NAMALWA (cell line): Measurements from ENCODE around the gene KCNK16.
A peak's percentile ranks its signal among the peaks of the same experiment; 100 is the strongest.

ENCODE experiments used
- DNase-seq: peaks from one replicate; pipeline ENCODE4 v3.0.0-alpha.2; 2015; ENCODE audit warnings: low spot score

The KCNK16 gene

GRCh38 chr6:39341937-39342336 lies 19.4 kb upstream of the KCNK16 start:
- no peak for DNase-seq

- DNase-seq: no peak
Observed at GRCh38 chr6:39341352-39341751, 18.9 kb upstream of the KCNK16 start.

GRCh38 chr6:39339868-39340550 lies 17.5 kb upstream of the KCNK16 start:
- DNase-seq: no peak

GRCh38 chr6:39339096-39339867 lies 16.8 kb upstream of the KCNK16 start:
- no peak for DNase-seq

- DNase-seq: no peak
Observed at GRCh38 chr6:39338397-39338796, 15.9 kb upstream of the KCNK16 start.

- no peak for DNase-seq
Observed at GRCh38 chr6:39335780-39336545, 13.5 kb upstream of the KCNK16 start.

- DNase-seq: no peak
Observed at GRCh38 chr6:39333644-39334438, 11.3 kb upstream of the KCNK16 start.

GRCh38 chr6:39330476-39330875 lies 8.0 kb upstream of the KCNK16 start:
- DNase-seq: no peak

- peak; percentile 22 for DNase-seq
Observed at GRCh38 chr6:39330057-39330456, 7.6 kb upstream of the KCNK16 start.

- DNase-seq: no peak
Observed at GRCh38 chr6:39328066-39328465, 5.6 kb upstream of the KCNK16 start.

- no peak for DNase-seq
Observed at GRCh38 chr6:39327507-39327906, 5.0 kb upstream of the KCNK16 start.

GRCh38 chr6:39321761-39322160 lies 741 bp downstream of the KCNK16 start:
- no peak for DNase-seq

- DNase-seq: no peak
Observed at GRCh38 chr6:39320363-39320984, 2.0 kb downstream of the KCNK16 start.

- no peak for DNase-seq
Observed at GRCh38 chr6:39319621-39320362, 2.7 kb downstream of the KCNK16 start.

GRCh38 chr6:39317256-39317655 lies 5.2 kb downstream of the KCNK16 start:
- no peak for DNase-seq

GRCh38 chr6:39314273-39314795 lies 8.2 kb downstream of the KCNK16 start, which contains the start of gene KCNK17:
TSS of gene KCNK17 (minus strand) at chr6:39314419. CDS start at chr6:39314320, 99 bp downstream.
- no peak for DNase-seq

GRCh38 chr6:39313526-39314272 lies 8.8 kb downstream of the KCNK16 start:
- no peak for DNase-seq

- no peak for DNase-seq
Observed at GRCh38 chr6:39312912-39313525, 9.5 kb downstream of the KCNK16 start.

- DNase-seq: peak; percentile 9
Observed at GRCh38 chr6:39310542-39310941, 12.0 kb downstream of the KCNK16 start.
